Gastroesophageal sphincter (tissue), 4 donors: ENCODE measurements around the gene LRRFIP1. TPM values are rescaled to one million over a fixed set of nuclear protein-coding genes. Genes with fewer than 3 reads are reported as not detected.

Source experiments
- ATAC-seq: fragments of 150-250 bp; one replicate; pipeline ENCODE4 v1.9.1; 2016; ENCODE audit warnings: mild to moderate bottlenecking, moderate library complexity
- H3K27ac ChIP-seq, 4 donors: fragments of 200-600 bp; sonication (generic) in 3 of 4; 1 replicate in 3 of 4; 2 replicates in 1 of 4; pipeline ENCODE4 v1.5.1; 2016 to 2019
- H3K27me3 ChIP-seq: fragments of 200-600 bp; sonication (generic); one replicate; pipeline ENCODE4 v1.5.1; 2019
- H3K36me3 ChIP-seq, 2 donors: fragments of 200-600 bp; sonication (generic); one replicate each; pipeline ENCODE4 v1.5.1; 2019; ENCODE audit warnings: control low read depth in 1 of 2
- H3K4me1 ChIP-seq, 3 donors: fragments of 200-600 bp; sonication (generic); 1 replicate in 2 of 3; 2 replicates in 1 of 3; pipeline ENCODE4 v1.5.1; 2016 to 2019; ENCODE audit warnings: control low read depth in 2 of 3
- H3K4me3 ChIP-seq, 2 donors: fragments of 200-600 bp; sonication (generic); one replicate each; pipeline ENCODE4 v1.5.1; 2019; ENCODE audit warnings: mild to moderate bottlenecking in 1 of 2, moderate library complexity in 1 of 2
- H3K9me3 ChIP-seq, 3 donors: fragments of 200-600 bp; sonication (generic); one replicate each; pipeline ENCODE4 v1.5.1; 2017 to 2019; ENCODE audit warnings: control low read depth in 2 of 3
- EP300 ChIP-seq: sonication (generic); formaldehyde crosslinking; IDR thresholded peaks from one replicate; pipeline ENCODE4 v1.6.1; 2017; ENCODE audit warnings: antibody characterized with exemption, mild to moderate bottlenecking
- POLR2A ChIP-seq, 2 donors: fragments of 450-650 bp; IDR thresholded peaks; one replicate each; pipeline ENCODE4 v1.6.1; 2017; ENCODE audit warnings: antibody characterized with exemption in 2 of 2, mild to moderate bottlenecking in 2 of 2, moderate library complexity in 1 of 2
- POLR2AphosphoS5 ChIP-seq: sonication (generic); formaldehyde crosslinking; IDR thresholded peaks from one replicate; pipeline ENCODE4 v1.6.1; 2017; ENCODE audit warnings: antibody characterized with exemption
- WGBS, 2 donors: methylation state at CpG; one replicate each; pipeline ENCODE4 v1.1.5; 2018; ENCODE audit warnings: low coverage in 1 of 2; 5-methylcytosine and 5-hydroxymethylcytosine counted together
- total RNA-seq, 4 donors: library from RNA; depleted of rRNA; stranded (reverse); fragments of >200 nt; gene quantifications; one replicate each; pipeline ENCODE4 v1.1.0, GENCODE V29; 2016
- TF ChIP-seq, protein P1 (sequence below), 4 experiments: fragments of 200-600 bp in 2 of 4; fragments of 450-650 bp in 2 of 4; sonication (generic) in 1 of 4; IDR thresholded peaks; one replicate each; pipeline ENCODE4 v1.5.1; 2017 to 2019; ENCODE audit warnings: antibody characterized with exemption in 4 of 4, mild to moderate bottlenecking in 2 of 4, moderate library complexity in 2 of 4

Gene LRRFIP1
- total RNA-seq, 4 donors from 2014 or later, result 164 to 225 (median 179) TPM

- 86 to 89% methylated on average over 7 to 9 of the region's 9 CpGs for WGBS, 2 donors
- Histone ChIP-seq H3K36me3 (peaks cover 0 to 20% of the 10 kb centered on the region in 2 donors), H3K4me1 (peaks cover 0 to 5% (median 0%) of the 10 kb centered on the region in 3 donors), H3K27ac (no peak overlapping the region), H3K9me3 (no peaks in the 10 kb centered on the region), H3K4me3 (no peak overlapping the region), H3K27me3 (no peaks in the 10 kb centered on the region)
- TF ChIP-seq, protein P1, sequence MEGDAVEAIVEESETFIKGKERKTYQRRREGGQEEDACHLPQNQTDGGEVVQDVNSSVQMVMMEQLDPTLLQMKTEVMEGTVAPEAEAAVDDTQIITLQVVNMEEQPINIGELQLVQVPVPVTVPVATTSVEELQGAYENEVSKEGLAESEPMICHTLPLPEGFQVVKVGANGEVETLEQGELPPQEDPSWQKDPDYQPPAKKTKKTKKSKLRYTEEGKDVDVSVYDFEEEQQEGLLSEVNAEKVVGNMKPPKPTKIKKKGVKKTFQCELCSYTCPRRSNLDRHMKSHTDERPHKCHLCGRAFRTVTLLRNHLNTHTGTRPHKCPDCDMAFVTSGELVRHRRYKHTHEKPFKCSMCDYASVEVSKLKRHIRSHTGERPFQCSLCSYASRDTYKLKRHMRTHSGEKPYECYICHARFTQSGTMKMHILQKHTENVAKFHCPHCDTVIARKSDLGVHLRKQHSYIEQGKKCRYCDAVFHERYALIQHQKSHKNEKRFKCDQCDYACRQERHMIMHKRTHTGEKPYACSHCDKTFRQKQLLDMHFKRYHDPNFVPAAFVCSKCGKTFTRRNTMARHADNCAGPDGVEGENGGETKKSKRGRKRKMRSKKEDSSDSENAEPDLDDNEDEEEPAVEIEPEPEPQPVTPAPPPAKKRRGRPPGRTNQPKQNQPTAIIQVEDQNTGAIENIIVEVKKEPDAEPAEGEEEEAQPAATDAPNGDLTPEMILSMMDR (IDR thresholded peaks at IDR 0.05), result no peak
- TF ChIP-seq POLR2A (IDR thresholded peaks at IDR 0.05), result no peak
- no peak for TF ChIP-seq POLR2AphosphoS5
- TF ChIP-seq EP300, result no peak
- ATAC-seq, result no peak
Measured at GRCh38 chr2:237648016-237648381, 20.6 kb downstream of the LRRFIP1 start.

DNA sequence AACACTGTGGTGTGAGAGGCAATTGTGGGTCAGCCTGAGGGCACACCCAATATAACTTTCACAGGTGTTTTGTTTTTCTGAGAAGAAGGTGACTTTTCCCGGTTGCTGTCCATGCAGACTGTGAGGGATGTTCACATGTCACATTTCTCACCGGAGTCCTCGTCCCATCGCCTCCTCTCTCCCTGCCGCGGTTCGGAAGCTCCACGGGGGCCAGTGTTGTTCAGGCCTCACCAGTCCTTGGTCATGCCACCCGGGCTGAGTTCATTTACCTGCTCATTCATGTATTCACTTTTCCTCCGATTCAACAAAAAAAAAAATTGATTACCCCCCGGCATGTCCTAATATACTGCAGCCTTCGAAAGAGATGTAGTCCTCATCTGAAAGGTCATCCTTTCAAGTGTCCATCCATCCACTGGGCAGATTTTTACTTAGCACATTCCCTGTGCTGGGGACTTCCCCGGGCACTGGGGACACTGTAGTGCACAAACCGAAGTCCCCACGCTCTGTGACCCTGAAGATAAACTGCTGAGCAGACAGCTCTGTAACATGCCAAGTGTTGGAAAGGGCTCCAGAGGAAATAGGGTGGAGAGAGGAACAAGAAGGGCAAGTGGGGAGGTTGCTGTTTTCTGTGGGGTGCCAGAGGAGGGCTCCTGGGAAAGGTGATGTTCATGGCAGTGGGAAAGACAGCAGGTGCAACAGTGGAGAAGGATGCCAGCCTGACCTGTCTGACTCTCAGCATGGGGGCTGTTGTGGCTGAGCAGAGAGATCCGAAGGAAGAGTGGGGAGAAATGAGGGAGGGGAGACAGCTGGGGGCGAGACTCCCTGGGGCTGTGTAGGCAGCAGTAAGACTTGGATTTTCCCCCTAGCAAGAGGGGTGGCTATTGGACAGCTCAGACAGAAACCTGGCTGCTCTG is 22.4 kb downstream of the LRRFIP1 start:
- no peak for TF ChIP-seq POLR2A (IDR thresholded peaks at IDR 0.05)
- TF ChIP-seq, protein P1 (IDR thresholded peaks at IDR 0.05), result no peak
- TF ChIP-seq POLR2AphosphoS5, result no peak
- no peak for TF ChIP-seq EP300
- no peak overlapping the region for H3K4me3 ChIP-seq
- no peaks in the 10 kb centered on the region for H3K27me3 ChIP-seq
- peaks cover 0 to 5% (median 0%) of the 10 kb centered on the region in 3 donors for H3K4me1 ChIP-seq
- WGBS, 2 donors, result 88 to 97% methylated on average over 6 to 16 of the region's 17 CpGs
- peaks cover 0 to 15% of the 10 kb centered on the region in 2 donors for H3K36me3 ChIP-seq
- no peak for ATAC-seq
- H3K27ac ChIP-seq, result no peak overlapping the region
- H3K9me3 ChIP-seq, result no peaks in the 10 kb centered on the region

DNA sequence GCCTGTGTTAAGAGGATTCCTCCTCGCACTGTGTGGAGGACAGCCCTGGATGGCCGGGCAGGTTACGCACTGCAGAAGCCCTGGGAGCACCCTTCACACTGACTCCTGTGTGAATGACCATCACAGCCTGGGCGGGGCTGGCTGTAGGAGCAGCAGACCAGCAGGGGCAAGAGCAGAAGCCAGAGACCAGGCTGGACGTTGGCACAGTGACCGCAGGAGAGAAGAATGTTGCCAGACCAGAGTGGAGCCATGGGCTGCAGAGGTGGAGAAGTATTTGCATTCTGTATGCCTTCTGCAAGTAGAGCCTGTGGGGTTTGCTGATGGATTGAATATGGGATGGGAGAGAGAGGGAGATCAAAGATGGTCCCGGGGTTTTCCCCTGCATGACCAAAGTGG is 23.1 kb downstream of the LRRFIP1 start:
- ATAC-seq, result no peak

DNA sequence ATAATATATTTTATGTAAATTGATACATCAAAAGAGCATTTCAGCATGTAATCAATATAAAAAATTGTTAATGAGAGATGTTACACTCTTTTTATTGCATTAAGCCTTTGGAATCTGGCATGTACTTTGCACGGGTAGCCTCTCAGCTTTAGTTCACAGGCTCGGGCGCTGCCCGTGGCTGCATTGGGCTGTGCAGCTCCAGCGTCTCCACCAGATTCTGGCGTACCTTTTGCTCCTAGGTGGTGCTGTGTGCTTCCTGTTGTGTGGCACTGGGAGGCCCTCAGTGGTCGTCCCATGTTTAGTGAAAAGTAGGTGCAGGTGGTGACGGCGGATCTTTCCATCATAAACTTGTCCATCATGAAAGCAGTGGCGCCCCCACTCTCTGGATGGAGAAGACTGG is 24.4 kb downstream of the LRRFIP1 start:
- Histone ChIP-seq H3K27me3 (no peaks in the 10 kb centered on the region), H3K9me3 (no peaks in the 10 kb centered on the region), H3K27ac (no peak overlapping the region), H3K36me3 (no peaks in the 10 kb centered on the region), H3K4me1 (peaks cover 0 to 5% (median 0%) of the 10 kb centered on the region in 3 donors), H3K4me3 (no peak overlapping the region)
- WGBS, 2 donors, result 93 to 100% methylated on average over 4 to 8 of the region's 10 CpGs
- no peak for ATAC-seq
- TF ChIP-seq, protein P1 (IDR thresholded peaks at IDR 0.05), result no peak
- TF ChIP-seq POLR2A (IDR thresholded peaks at IDR 0.05) (no peak), EP300 (no peak), POLR2AphosphoS5 (no peak)

More for the DNA sequence above, 23.1 kb downstream of the LRRFIP1 start:
- Histone ChIP-seq H3K27me3 (no peaks in the 10 kb centered on the region), H3K4me3 (no peak overlapping the region), H3K27ac (no peak overlapping the region), H3K4me1 (peaks cover 0 to 5% (median 0%) of the 10 kb centered on the region in 3 donors), H3K36me3 (peaks cover 0 to 8% of the 10 kb centered on the region in 2 donors), H3K9me3 (no peaks in the 10 kb centered on the region)
- no peak for TF ChIP-seq POLR2AphosphoS5
- TF ChIP-seq POLR2A (IDR thresholded peaks at IDR 0.05), result no peak
- TF ChIP-seq, protein P1 (IDR thresholded peaks at IDR 0.05), result no peak
- TF ChIP-seq EP300, result no peak
- WGBS, 2 donors, result 100% methylated on average over 1 to 2 of the region's 7 CpGs

DNA sequence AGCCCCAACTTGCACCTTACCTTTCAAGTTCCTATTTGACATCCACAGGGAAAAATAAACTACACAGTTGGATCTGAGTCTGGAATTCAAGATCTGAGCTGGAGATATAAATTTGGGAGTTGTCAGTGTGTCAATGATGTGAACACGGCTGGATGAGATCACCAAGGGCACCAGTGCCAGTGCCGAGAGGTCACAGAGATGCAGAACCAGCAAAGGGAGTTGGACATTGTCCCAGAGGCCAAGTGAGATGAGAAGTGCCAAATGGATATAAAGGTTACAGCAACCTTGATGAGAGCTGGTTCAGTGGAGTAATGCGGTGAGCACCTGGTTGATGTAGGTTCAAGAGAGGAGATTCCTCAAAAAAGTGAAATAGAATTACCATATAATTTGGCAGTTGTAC is 24.8 kb downstream of the LRRFIP1 start:
- Histone ChIP-seq H3K9me3 (no peaks in the 10 kb centered on the region), H3K36me3 (no peaks in the 10 kb centered on the region), H3K27me3 (no peaks in the 10 kb centered on the region), H3K27ac (no peak overlapping the region), H3K4me3 (no peak overlapping the region), H3K4me1 (peaks cover 0 to 5% (median 0%) of the 10 kb centered on the region in 3 donors)
- WGBS, 2 donors, result 89% methylated on average over 3 of the region's 3 CpGs; no CpG with 5 or more reads in 1 of the 2 donors
- no peak for ATAC-seq
- TF ChIP-seq POLR2A (IDR thresholded peaks at IDR 0.05) (no peak), POLR2AphosphoS5 (no peak), EP300 (no peak)
- TF ChIP-seq, protein P1 (IDR thresholded peaks at IDR 0.05), result no peak
